ENCODE data around the gene ZNF521. TPM values are rescaled to one million over a fixed set of nuclear protein-coding genes. Genes with fewer than 3 reads are reported as not detected.

The ZNF521 gene
- total RNA-seq, 2 experiments from 2014 or later, result 0.85 to 2.8 TPM

GRCh38 chr18:25288340-25288938 is 63.5 kb downstream of the ZNF521 start:
- H3K27ac ChIP-seq (ENCODE audit: low read depth, low read length, poor library complexity, severe bottlenecking), result no peak overlapping the region
- POLR2A ChIA-PET, result interaction anchor here (0.6 to 1.1 kb wide), 8 partner anchors 11 to 1199 kb away, joined by 3 to 7 read pairs (median 3); no protein-coding TSS in a partner anchor
- no peaks in the 10 kb centered on the region for H4K20me1 ChIP-seq (ENCODE audit: insufficient read depth, low read length)
- CTCF ChIA-PET (ENCODE audit: unreplicated experiment), result no interaction called here
- no peaks in the 10 kb centered on the region for H3K36me3 ChIP-seq (ENCODE audit: insufficient read depth, low read length)
- H3K4me3 ChIP-seq (ENCODE audit: low read depth, low read length, poor library complexity, severe bottlenecking), result no peak overlapping the region
- TF ChIP-seq CTCF (conservative IDR thresholded peaks at IDR 0.05; ENCODE audit: low read length), result no peak
- TF ChIP-seq EZH2phosphoT487 (IDR thresholded peaks at IDR 0.05; ENCODE audit: borderline replicate concordance, low read depth, low read length), result no peak
- intact Hi-C loops (cut with micrococcal nuclease; ENCODE audit: unreplicated experiment), result no loop called here
- H3K9me2 ChIP-seq (ENCODE audit: insufficient read depth, low read length), result no peaks in the 10 kb centered on the region
- no peak overlapping the region for H2AFZ ChIP-seq (ENCODE audit: low read length)
- H3K79me2 ChIP-seq (ENCODE audit: insufficient read depth, low read depth, low read length), result no peaks in the 10 kb centered on the region
- no peak overlapping the region for H3K4me2 ChIP-seq (ENCODE audit: low read length)
- H3K4me1 ChIP-seq (ENCODE audit: insufficient read depth, low read length, poor library complexity, severe bottlenecking), result no peaks in the 10 kb centered on the region
- H3K9me3 ChIP-seq (ENCODE audit: low read length), result no peaks in the 10 kb centered on the region
- BruUV-seq (replicated peaks), result no TSS peak
- no peak for DNase-seq (ENCODE audit: low spot score)

- Histone ChIP-seq H3K9me3 (ENCODE audit: low read length) (no peaks in the 10 kb centered on the region), H3K9me2 (ENCODE audit: insufficient read depth, low read length) (no peaks in the 10 kb centered on the region), H4K20me1 (ENCODE audit: insufficient read depth, low read length) (no peaks in the 10 kb centered on the region), H3K79me2 (ENCODE audit: insufficient read depth, low read depth, low read length) (no peaks in the 10 kb centered on the region), H3K4me2 (ENCODE audit: low read length) (no peak overlapping the region), H3K4me3 (ENCODE audit: low read depth, low read length, poor library complexity, severe bottlenecking) (no peak overlapping the region), H3K4me1 (ENCODE audit: insufficient read depth, low read length, poor library complexity, severe bottlenecking) (no peaks in the 10 kb centered on the region), H3K27ac (ENCODE audit: low read depth, low read length, poor library complexity, severe bottlenecking) (no peak overlapping the region), H3K36me3 (ENCODE audit: insufficient read depth, low read length) (no peaks in the 10 kb centered on the region), H2AFZ (ENCODE audit: low read length) (no peak overlapping the region)
- no peak for DNase-seq (ENCODE audit: low spot score)
- POLR2A ChIA-PET, result no interaction called here
- no peak for TF ChIP-seq EZH2phosphoT487 (IDR thresholded peaks at IDR 0.05; ENCODE audit: borderline replicate concordance, low read depth, low read length)
- intact Hi-C loops (cut with micrococcal nuclease; ENCODE audit: unreplicated experiment), result no loop called here
- no TSS peak for BruUV-seq (replicated peaks)
- CTCF ChIA-PET (ENCODE audit: unreplicated experiment), result no interaction called here
Measured at GRCh38 chr18:25287106-25287505, 64.9 kb downstream of the ZNF521 start.

GRCh38 chr18:25284861-25285550 is 67.0 kb downstream of the ZNF521 start:
- CTCF ChIA-PET (ENCODE audit: unreplicated experiment), result no interaction called here
- H3K4me3 ChIP-seq (ENCODE audit: low read depth, low read length, poor library complexity, severe bottlenecking), result no peak overlapping the region
- H3K36me3 ChIP-seq (ENCODE audit: insufficient read depth, low read length), result no peaks in the 10 kb centered on the region
- H3K4me2 ChIP-seq (ENCODE audit: low read length), result no peak overlapping the region
- intact Hi-C loops (cut with micrococcal nuclease; ENCODE audit: unreplicated experiment), result no loop called here
- H3K9me3 ChIP-seq (ENCODE audit: low read length), result no peaks in the 10 kb centered on the region
- H3K79me2 ChIP-seq (ENCODE audit: insufficient read depth, low read depth, low read length), result no peaks in the 10 kb centered on the region
- H3K27ac ChIP-seq (ENCODE audit: low read depth, low read length, poor library complexity, severe bottlenecking), result no peak overlapping the region
- no peaks in the 10 kb centered on the region for H4K20me1 ChIP-seq (ENCODE audit: insufficient read depth, low read length)
- DNase-seq (ENCODE audit: low spot score), result no peak
- no peaks in the 10 kb centered on the region for H3K9me2 ChIP-seq (ENCODE audit: insufficient read depth, low read length)
- no TSS peak for BruUV-seq (replicated peaks)
- TF ChIP-seq EZH2phosphoT487 (IDR thresholded peaks at IDR 0.05; ENCODE audit: borderline replicate concordance, low read depth, low read length) (no peak), CTCF (conservative IDR thresholded peaks at IDR 0.05; ENCODE audit: low read length) (no peak)
- H3K4me1 ChIP-seq (ENCODE audit: insufficient read depth, low read length, poor library complexity, severe bottlenecking), result no peaks in the 10 kb centered on the region
- no peak overlapping the region for H2AFZ ChIP-seq (ENCODE audit: low read length)
- POLR2A ChIA-PET, result interaction anchor here (0.7 kb wide), 2 partner anchors 42 to 1772 kb away, joined by 4 to 5 read pairs; no protein-coding TSS in a partner anchor

Data from OCI-LY7 (cell line).